ENCODE data around the gene RNF217. TPM values are rescaled to one million over a fixed set of nuclear protein-coding genes. Genes with fewer than 3 reads are reported as not detected.

Gene RNF217
- total RNA-seq, 6 experiments from 2014 or later = 10.9 to 19.4 (median 14.7) TPM

GRCh38 chr6:124986164-124986563 is 23.9 kb downstream of the RNF217 start:
- H3K36me3 Mint-ChIP-seq (ENCODE audit: low read depth) = peaks cover 17% of the 10 kb centered on the region
- H3K9me3 Mint-ChIP-seq = no peaks in the 10 kb centered on the region
- no peaks in the 10 kb centered on the region for H3K27me3 Mint-ChIP-seq (ENCODE audit: insufficient read depth)
- H3K4me1 Mint-ChIP-seq (ENCODE audit: low read depth) = peaks cover 72% of the 10 kb centered on the region
- no peak for DNase-seq
- no peak for TF ChIP-seq CTCF (IDR thresholded peaks at IDR 0.05)
- no peak overlapping the region; the same call in 1 of the 2 replicates for H3K27ac Mint-ChIP-seq
- H3K4me3 Mint-ChIP-seq = no peak overlapping the region

- Mint-ChIP-seq H3K4me3 (peak overlapping the region; percentile 24; the same call in 1 of the 2 replicates), H3K36me3 (ENCODE audit: low read depth) (peaks cover 15% of the 10 kb centered on the region), H3K9me3 (no peaks in the 10 kb centered on the region), H3K4me1 (ENCODE audit: low read depth) (peaks cover 65% of the 10 kb centered on the region), H3K27ac (peak overlapping the region; percentile 26; the same call in 1 of the 2 replicates), H3K27me3 (ENCODE audit: insufficient read depth) (no peaks in the 10 kb centered on the region)
- TF ChIP-seq CTCF (IDR thresholded peaks at IDR 0.05) = no peak
- DNase-seq = no peak
Measured at GRCh38 chr6:124987291-124987690, 25.1 kb downstream of the RNF217 start.

- H3K27ac Mint-ChIP-seq = no peak overlapping the region
- no peak overlapping the region for H3K4me3 Mint-ChIP-seq
- no peaks in the 10 kb centered on the region for H3K27me3 Mint-ChIP-seq (ENCODE audit: insufficient read depth)
- no peak for DNase-seq
- H3K4me1 Mint-ChIP-seq (ENCODE audit: low read depth) = peaks cover 60% of the 10 kb centered on the region
- H3K9me3 Mint-ChIP-seq = no peaks in the 10 kb centered on the region
- no peak for TF ChIP-seq CTCF (IDR thresholded peaks at IDR 0.05)
- peaks cover 15% of the 10 kb centered on the region for H3K36me3 Mint-ChIP-seq (ENCODE audit: low read depth)
Measured at GRCh38 chr6:124987999-124988591, 25.9 kb downstream of the RNF217 start.

GRCh38 chr6:124989136-124989983 is 27.1 kb downstream of the RNF217 start:
- DNase-seq = no peak
- H3K4me3 Mint-ChIP-seq = no peak overlapping the region
- H3K27me3 Mint-ChIP-seq (ENCODE audit: insufficient read depth) = no peaks in the 10 kb centered on the region
- no peak for TF ChIP-seq CTCF (IDR thresholded peaks at IDR 0.05)
- H3K27ac Mint-ChIP-seq = no peak overlapping the region
- H3K36me3 Mint-ChIP-seq (ENCODE audit: low read depth) = peaks cover 15% of the 10 kb centered on the region
- H3K4me1 Mint-ChIP-seq (ENCODE audit: low read depth) = peaks cover 56% of the 10 kb centered on the region
- no peaks in the 10 kb centered on the region for H3K9me3 Mint-ChIP-seq

- Mint-ChIP-seq H3K4me3 (no peak overlapping the region), H3K4me1 (ENCODE audit: low read depth) (peaks cover 47% of the 10 kb centered on the region), H3K27me3 (ENCODE audit: insufficient read depth) (no peaks in the 10 kb centered on the region), H3K36me3 (ENCODE audit: low read depth) (peaks cover 15% of the 10 kb centered on the region), H3K9me3 (no peaks in the 10 kb centered on the region), H3K27ac (no peak overlapping the region)
- TF ChIP-seq CTCF (IDR thresholded peaks at IDR 0.05) = no peak
- DNase-seq = no peak
Measured at GRCh38 chr6:124990988-124991387, 28.8 kb downstream of the RNF217 start.
